Measurements from ENCODE around the gene RGL2. TPM values are rescaled to one million over a fixed set of nuclear protein-coding genes. Genes with fewer than 3 reads are reported as not detected.

The RGL2 gene
- total and polyA plus RNA-seq, 2 of the 13 experiments (the other 11 are each of a cell fraction or from before 2014, with no cell fraction given): 22.9 to 47.4 TPM

- TF ChIP-seq ZNF615 (CRISPR knock-in tag; IDR thresholded peaks at IDR 0.05; ENCODE audit: borderline replicate concordance): 0 out of 2 replicates have a peak, but pooled peaks have one; percentile 59
- TF ChIP-seq SATB2 (CRISPR knock-in tag; IDR thresholded peaks at IDR 0.05): 0 out of 2 replicates have a peak, but pooled peaks have one; percentile 45
- peak; percentile 86; the same call in 1 of the 2 replicates for TF ChIP-seq ZNF761 (CRISPR knock-in tag; conservative IDR thresholded peaks at IDR 0.05)
- peak; percentile 50; the same call in 1 of the 2 replicates for TF ChIP-seq TBX2 (CRISPR knock-in tag; IDR thresholded peaks at IDR 0.05; ENCODE audit: borderline replicate concordance)
- TF ChIP-seq RFXANK (CRISPR knock-in tag; IDR thresholded peaks at IDR 0.05): no peak
- no peak for TF ChIP-seq HOMEZ (CRISPR knock-in tag; IDR thresholded peaks at IDR 0.05; ENCODE audit: low read depth)
- no peak for TF ChIP-seq ZNF775 (CRISPR knock-in tag; IDR thresholded peaks at IDR 0.05; ENCODE audit: borderline replicate concordance)
- TF ChIP-seq, protein P1, sequence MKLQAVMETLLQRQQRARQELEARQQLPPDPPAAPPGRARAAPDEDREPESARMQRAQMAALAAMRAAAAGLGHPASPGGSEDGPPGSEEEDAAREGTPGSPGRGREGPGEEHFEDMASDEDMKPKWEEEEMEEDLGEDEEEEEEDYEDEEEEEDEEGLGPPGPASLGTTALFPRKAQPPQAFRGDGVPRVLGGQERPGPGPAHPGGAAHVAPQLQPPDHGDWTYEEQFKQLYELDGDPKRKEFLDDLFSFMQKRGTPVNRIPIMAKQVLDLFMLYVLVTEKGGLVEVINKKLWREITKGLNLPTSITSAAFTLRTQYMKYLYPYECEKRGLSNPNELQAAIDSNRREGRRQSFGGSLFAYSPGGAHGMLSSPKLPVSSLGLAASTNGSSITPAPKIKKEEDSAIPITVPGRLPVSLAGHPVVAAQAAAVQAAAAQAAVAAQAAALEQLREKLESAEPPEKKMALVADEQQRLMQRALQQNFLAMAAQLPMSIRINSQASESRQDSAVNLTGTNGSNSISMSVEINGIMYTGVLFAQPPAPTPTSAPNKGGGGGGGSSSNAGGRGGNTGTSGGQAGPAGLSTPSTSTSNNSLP (IDR thresholded peaks at IDR 0.05; ENCODE audit: low read depth, low read length): no peak
- peak; percentile 62; the same call in 1 of the 2 replicates for TF ChIP-seq ZSCAN29 (CRISPR knock-in tag; conservative IDR thresholded peaks at IDR 0.05)
- no peak for TF ChIP-seq MBNL3 (CRISPR knock-in tag; conservative IDR thresholded peaks at IDR 0.05)
- TF ChIP-seq, protein P2, sequence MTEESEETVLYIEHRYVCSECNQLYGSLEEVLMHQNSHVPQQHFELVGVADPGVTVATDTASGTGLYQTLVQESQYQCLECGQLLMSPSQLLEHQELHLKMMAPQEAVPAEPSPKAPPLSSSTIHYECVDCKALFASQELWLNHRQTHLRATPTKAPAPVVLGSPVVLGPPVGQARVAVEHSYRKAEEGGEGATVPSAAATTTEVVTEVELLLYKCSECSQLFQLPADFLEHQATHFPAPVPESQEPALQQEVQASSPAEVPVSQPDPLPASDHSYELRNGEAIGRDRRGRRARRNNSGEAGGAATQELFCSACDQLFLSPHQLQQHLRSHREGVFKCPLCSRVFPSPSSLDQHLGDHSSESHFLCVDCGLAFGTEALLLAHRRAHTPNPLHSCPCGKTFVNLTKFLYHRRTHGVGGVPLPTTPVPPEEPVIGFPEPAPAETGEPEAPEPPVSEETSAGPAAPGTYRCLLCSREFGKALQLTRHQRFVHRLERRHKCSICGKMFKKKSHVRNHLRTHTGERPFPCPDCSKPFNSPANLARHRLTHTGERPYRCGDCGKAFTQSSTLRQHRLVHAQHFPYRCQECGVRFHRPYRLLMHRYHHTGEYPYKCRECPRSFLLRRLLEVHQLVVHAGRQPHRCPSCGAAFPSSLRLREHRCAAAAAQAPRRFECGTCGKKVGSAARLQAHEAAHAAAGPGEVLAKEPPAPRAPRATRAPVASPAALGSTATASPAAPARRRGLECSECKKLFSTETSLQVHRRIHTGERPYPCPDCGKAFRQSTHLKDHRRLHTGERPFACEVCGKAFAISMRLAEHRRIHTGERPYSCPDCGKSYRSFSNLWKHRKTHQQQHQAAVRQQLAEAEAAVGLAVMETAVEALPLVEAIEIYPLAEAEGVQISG (CRISPR knock-in tag; IDR thresholded peaks at IDR 0.05): peak; percentile 84
- no peak for TF ChIP-seq NONO (IDR thresholded peaks at IDR 0.05)
- TF ChIP-seq NONO (CRISPR knock-in tag; conservative IDR thresholded peaks at IDR 0.05): peak; percentile 81
- TF ChIP-seq NR2F1 (CRISPR knock-in tag; IDR thresholded peaks at IDR 0.05): 0 out of 4 replicates have a peak, but pooled peaks of 1 of the 2 experiments have one; percentile 25
- TF ChIP-seq DBP (CRISPR knock-in tag; IDR thresholded peaks at IDR 0.05; ENCODE audit: not compliant biosample characterization): no peak
- TF ChIP-seq ZFP1 (CRISPR knock-in tag; IDR thresholded peaks at IDR 0.05): no peak
- TF ChIP-seq, protein P3, sequence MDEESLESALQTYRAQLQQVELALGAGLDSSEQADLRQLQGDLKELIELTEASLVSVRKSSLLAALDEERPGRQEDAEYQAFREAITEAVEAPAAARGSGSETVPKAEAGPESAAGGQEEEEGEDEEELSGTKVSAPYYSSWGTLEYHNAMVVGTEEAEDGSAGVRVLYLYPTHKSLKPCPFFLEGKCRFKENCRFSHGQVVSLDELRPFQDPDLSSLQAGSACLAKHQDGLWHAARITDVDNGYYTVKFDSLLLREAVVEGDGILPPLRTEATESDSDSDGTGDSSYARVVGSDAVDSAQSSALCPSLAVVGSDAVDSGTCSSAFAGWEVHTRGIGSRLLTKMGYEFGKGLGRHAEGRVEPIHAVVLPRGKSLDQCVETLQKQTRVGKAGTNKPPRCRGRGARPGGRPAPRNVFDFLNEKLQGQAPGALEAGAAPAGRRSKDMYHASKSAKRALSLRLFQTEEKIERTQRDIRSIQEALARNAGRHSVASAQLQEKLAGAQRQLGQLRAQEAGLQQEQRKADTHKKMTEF (CRISPR knock-in tag; IDR thresholded peaks at IDR 0.05): peak; percentile 74
- TF ChIP-seq RCOR2 (CRISPR knock-in tag; IDR thresholded peaks at IDR 0.05): no peak
- TF ChIP-seq ZNF552 (CRISPR knock-in tag; IDR thresholded peaks at IDR 0.05; ENCODE audit: borderline replicate concordance): no peak
- no peak for TF ChIP-seq ZNF44 (CRISPR knock-in tag; IDR thresholded peaks at IDR 0.05)
Observed at GRCh38 chr6:33288921-33289783, 9.6 kb downstream of the RGL2 start, which contains the start of the genes PFDN6 and WDR46 (continued).

Data from HepG2 (cell line).